Neural cell (in vitro differentiated cells): ENCODE results near the gene SCO1. TPM values are rescaled to one million over a fixed set of nuclear protein-coding genes. Genes with fewer than 3 reads are reported as not detected.

Experiments
- H2AFZ ChIP-seq: fragments of 200-600, 300-800 bp; sonication (generic), shearing (Covaris generic); 2 replicates; pipeline ENCODE4 v1.6.0; 2014; ENCODE audit warnings: low read depth, mild to moderate bottlenecking, antibody characterized with exemption, low read length, moderate library complexity
- H3F3A ChIP-seq: fragments of 200-600 bp; shearing (Covaris generic); 2 replicates; pipeline ENCODE4 v1.6.1; 2016; ENCODE audit warnings: mild to moderate bottlenecking, moderate library complexity, mixed read lengths, antibody characterized with exemption, low read length; ENCODE audit not compliant: insufficient read depth, poor library complexity, severe bottlenecking
- H3K27ac ChIP-seq: fragments of 200-600, 300-800 bp; sonication (generic), shearing (Covaris generic); 2 replicates; pipeline ENCODE4 v1.5.1; 2014; ENCODE audit warnings: mild to moderate bottlenecking, low read length, moderate library complexity
- H3K27me3 ChIP-seq: fragments of 300-800, 200-600 bp; sonication (generic), shearing (Covaris generic); 2 replicates; pipeline ENCODE4 v1.6.0; 2014; ENCODE audit warnings: mild to moderate bottlenecking, low read depth, low read length, moderate library complexity; ENCODE audit not compliant: insufficient read depth
- H3K36me3 ChIP-seq: fragments of 300-800, 200-600 bp; sonication (generic), shearing (Covaris generic); 2 replicates; pipeline ENCODE4 v1.5.1; 2014; ENCODE audit warnings: mild to moderate bottlenecking, antibody characterized with exemption, low read length, moderate library complexity; ENCODE audit not compliant: insufficient read depth
- H3K4me2 ChIP-seq: fragments of 300-800, 200-600 bp; sonication (generic), shearing (Covaris generic); 2 replicates; pipeline ENCODE4 v1.6.0; 2014; ENCODE audit warnings: mild to moderate bottlenecking, low read length
- H3K4me3 ChIP-seq: fragments of 300-800, 200-600 bp; sonication (generic), shearing (Covaris generic); 2 replicates; pipeline ENCODE4 v1.5.1; 2014; ENCODE audit warnings: mild to moderate bottlenecking, low read length, moderate library complexity
- H3K79me2 ChIP-seq: fragments of 200-600 bp; shearing (Covaris generic); replicated peaks from 2 replicates; pipeline ENCODE4 v1.6.0; 2014; ENCODE audit warnings: mild to moderate bottlenecking, low read length, moderate library complexity; ENCODE audit not compliant: insufficient read depth
- H3K9ac ChIP-seq: fragments of 300-800, 200-600 bp; sonication (generic), shearing (Covaris generic); 2 replicates; pipeline ENCODE4 v1.6.1; 2016; ENCODE audit warnings: mild to moderate bottlenecking, low read length, mixed read lengths
- H3K9me2 ChIP-seq: fragments of 200-600 bp; shearing (Covaris generic); 2 replicates; pipeline ENCODE4 v1.6.1; 2016; ENCODE audit warnings: mild to moderate bottlenecking, low read length, mixed read lengths; ENCODE audit not compliant: insufficient read depth
- H3K9me3 ChIP-seq: fragments of 200-600, 300-800 bp; sonication (generic), shearing (Covaris generic); 2 replicates; pipeline ENCODE4 v1.6.1; 2016; ENCODE audit warnings: mild to moderate bottlenecking, mixed run types, low read length, moderate library complexity, mixed read lengths
- H4K20me1 ChIP-seq: fragments of 200-600 bp; shearing (Covaris generic); 2 replicates; pipeline ENCODE4 v1.6.1; 2016; ENCODE audit warnings: mild to moderate bottlenecking, mixed run types; ENCODE audit not compliant: insufficient read depth
- CTCF ChIP-seq: fragments of 450-650 bp; IDR thresholded peaks from 2 replicates; pipeline ENCODE4 v1.5.1; 2014; ENCODE audit warnings: antibody characterized with exemption, mild to moderate bottlenecking, moderate library complexity; ENCODE audit not compliant: poor library complexity, severe bottlenecking
- EP300 ChIP-seq: fragments of 450-650 bp; conservative IDR thresholded peaks from 2 replicates; pipeline ENCODE4 v1.6.1; 2014; ENCODE audit warnings: antibody characterized with exemption, mild to moderate bottlenecking, moderate library complexity; ENCODE audit not compliant: poor library complexity, severe bottlenecking
- EZH2 ChIP-seq: fragments of 200-600, 300-800 bp; shearing (Covaris generic), sonication (generic); IDR thresholded peaks from 2 replicates; pipeline ENCODE4 v1.6.1; 2014; ENCODE audit warnings: antibody characterized with exemption, low read length, borderline replicate concordance, mild to moderate bottlenecking; ENCODE audit not compliant: insufficient read depth, poor library complexity, severe bottlenecking
- MXI1 ChIP-seq: fragments of 450-650 bp; conservative IDR thresholded peaks from 2 replicates; pipeline ENCODE4 v1.6.1; 2014; ENCODE audit warnings: antibody characterized with exemption, mild to moderate bottlenecking; ENCODE audit not compliant: poor library complexity, severe bottlenecking
- POLR2AphosphoS5 ChIP-seq: IDR thresholded peaks from 2 replicates; pipeline ENCODE4 v1.6.1; 2012
- RAD21 ChIP-seq: fragments of 450-650 bp; conservative IDR thresholded peaks from 2 replicates; pipeline ENCODE4 v1.6.1; 2014; ENCODE audit warnings: antibody characterized with exemption, mild to moderate bottlenecking, moderate library complexity
- REST ChIP-seq: IDR thresholded peaks from 2 replicates; pipeline ENCODE4 v1.6.1; 2012; ENCODE audit warnings: borderline replicate concordance
- SMC3 ChIP-seq: fragments of 450-650 bp; conservative IDR thresholded peaks from 2 replicates; pipeline ENCODE4 v1.6.1; 2014; ENCODE audit warnings: antibody characterized with exemption, mild to moderate bottlenecking, moderate library complexity; ENCODE audit not compliant: poor library complexity
- TAF1 ChIP-seq: IDR thresholded peaks from 2 replicates; pipeline ENCODE4 v1.6.1; 2012; ENCODE audit warnings: low read depth
- polyA plus RNA-seq: library from polyadenylated mRNA; depleted of rRNA; stranded (reverse); fragments of >200 nt; gene quantifications from 2 replicates; pipeline ENCODE4 v1.2.3, GENCODE V29; 2014

SCO1 gene
- polyA plus RNA-seq, 1 donor from 2014 or later = 28.8 TPM

DNA sequence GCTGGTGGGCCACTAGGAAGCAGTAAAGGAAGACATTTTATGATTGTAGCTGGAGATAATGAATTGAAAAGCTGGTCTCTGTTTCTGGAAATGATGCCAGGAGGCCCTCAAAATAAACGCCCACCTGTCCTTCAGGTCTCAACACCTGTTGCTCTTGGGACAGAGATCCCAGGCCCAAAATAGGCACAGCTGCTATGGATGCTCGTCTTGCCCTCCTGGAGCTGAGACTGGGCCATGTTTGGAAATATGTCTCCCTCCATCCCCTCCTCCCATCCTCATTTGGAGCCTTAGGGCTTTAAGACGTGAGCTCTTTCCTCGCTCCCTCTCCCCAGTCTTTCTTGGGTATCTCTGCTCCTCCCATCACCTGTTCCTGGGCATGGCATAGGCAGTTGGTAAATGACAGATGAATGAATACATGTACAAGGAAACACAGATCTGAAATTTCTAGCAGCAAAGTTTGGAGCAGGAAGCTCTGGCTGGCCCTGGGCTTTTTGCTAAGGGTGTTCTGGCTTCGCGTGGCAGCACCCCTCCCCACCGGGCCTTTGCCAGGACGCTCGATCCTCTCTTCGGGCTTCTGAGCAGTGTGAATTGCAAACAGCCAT, 73.5 kb downstream of the SCO1 start:
- no peaks in the 10 kb centered on the region for H3K27me3 ChIP-seq
- H3K79me2 ChIP-seq = no peaks in the 10 kb centered on the region
- no peaks in the 10 kb centered on the region for H3K9me3 ChIP-seq
- TF ChIP-seq SMC3 = no peak
- no peak for TF ChIP-seq EP300
- TF ChIP-seq POLR2AphosphoS5 = no peak
- no peak for TF ChIP-seq TAF1
- no peak for TF ChIP-seq EZH2
- TF ChIP-seq MXI1 = no peak
- no peak for TF ChIP-seq RAD21
- no peak for TF ChIP-seq REST
- TF ChIP-seq CTCF = no peak
- H3K36me3 ChIP-seq = no peaks in the 10 kb centered on the region
- no peak overlapping the region for H3K9ac ChIP-seq
- H3K9me2 ChIP-seq = no peaks in the 10 kb centered on the region
- no peaks in the 10 kb centered on the region for H4K20me1 ChIP-seq
- H3K4me3 ChIP-seq = no peak overlapping the region
- H2AFZ ChIP-seq = no peak overlapping the region
- no peak overlapping the region for H3K27ac ChIP-seq
- H3K4me2 ChIP-seq = no peak overlapping the region
- no peaks in the 10 kb centered on the region for H3F3A ChIP-seq

GRCh38 chr17:10622617-10623485, 74.5 kb downstream of the SCO1 start:
- Histone ChIP-seq H3K9ac (no peak overlapping the region), H3K9me2 (no peaks in the 10 kb centered on the region), H3K36me3 (no peaks in the 10 kb centered on the region), H3F3A (no peaks in the 10 kb centered on the region), H3K27me3 (no peaks in the 10 kb centered on the region), H4K20me1 (no peaks in the 10 kb centered on the region), H2AFZ (no peak overlapping the region), H3K27ac (no peak overlapping the region), H3K4me3 (no peak overlapping the region), H3K9me3 (no peaks in the 10 kb centered on the region), H3K79me2 (no peaks in the 10 kb centered on the region), H3K4me2 (no peak overlapping the region)
- TF ChIP-seq SMC3 = no peak

Other genes starting within 250 kb of the SCO1 start
- gene MYH4, start 228.0 kb downstream of the SCO1 start, polyA plus RNA-seq = not detected in 2 replicates
- gene MYH1, start 179.0 kb downstream of the SCO1 start, polyA plus RNA-seq = not detected in 2 replicates
- gene MYH2, start 147.9 kb downstream of the SCO1 start, polyA plus RNA-seq = 0.04 TPM in 1 of 2 replicates, not detected in the other
- gene MYH3, start 40.2 kb downstream of the SCO1 start, polyA plus RNA-seq = 0.74 and 3.2 TPM in 2 replicates
- gene ADPRM, start 61 bp upstream of the SCO1 start, polyA plus RNA-seq = 19.2 and 22.3 TPM in 2 replicates
- 0.08 TPM in 1 of 2 replicates, not detected in the other for gene TMEM220, start 32.5 kb upstream of the SCO1 start, polyA plus RNA-seq
- gene TMEM238L, start 106.6 kb upstream of the SCO1 start, polyA plus RNA-seq = not detected in 2 replicates
- 0.06 TPM in 1 of 2 replicates, not detected in the other for gene PIRT, start 140.6 kb upstream of the SCO1 start, polyA plus RNA-seq